Stimulated activated CD4-positive, alpha-beta T cell treated with anti-CD3 and anti-CD28 coated beads, Interleukin-12 subunit alpha, Interleukin-12 subunit beta, amount 100 ng/mL, for 4 hours (primary cell): ENCODE measurements around the gene NFYA.
A peak's percentile ranks its signal among the peaks of the same experiment; 100 is the strongest.

Source experiments
- DNase-seq: peaks from one replicate; pipeline ENCODE4 v3.0.0-alpha.2; 2020

NFYA gene

GRCh38 chr6:41047306-41047705 is 25.5 kb upstream of the NFYA start:
- no peak for DNase-seq

- DNase-seq: no peak
Observed at GRCh38 chr6:41047745-41048732, 24.7 kb upstream of the NFYA start.

- DNase-seq: no peak
Observed at GRCh38 chr6:41049521-41049920, 23.3 kb upstream of the NFYA start.

GRCh38 chr6:41049955-41050354 is 22.8 kb upstream of the NFYA start:
- DNase-seq: no peak

- DNase-seq: no peak
Observed at GRCh38 chr6:41050536-41050935, 22.2 kb upstream of the NFYA start.

DNA sequence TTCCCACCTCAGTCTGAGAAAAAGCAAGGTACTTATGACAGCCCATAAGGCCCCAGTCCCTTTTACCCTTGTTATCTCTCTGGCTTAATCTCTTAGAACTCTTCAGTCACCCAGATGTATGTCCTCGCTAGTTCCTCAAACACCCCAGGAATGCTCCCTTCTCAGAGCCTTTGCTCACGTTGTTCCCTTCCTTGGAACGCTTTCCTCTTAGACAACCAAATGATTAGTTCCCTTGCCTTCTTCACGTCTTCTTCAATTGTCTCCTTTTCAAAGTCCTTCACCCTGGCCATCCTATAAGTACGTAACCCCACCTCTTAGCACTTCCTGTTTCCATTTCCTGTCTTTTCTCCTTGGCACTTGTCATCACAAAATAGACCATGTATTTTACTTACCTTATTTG is 20.9 kb upstream of the NFYA start:
- no peak for DNase-seq

DNA sequence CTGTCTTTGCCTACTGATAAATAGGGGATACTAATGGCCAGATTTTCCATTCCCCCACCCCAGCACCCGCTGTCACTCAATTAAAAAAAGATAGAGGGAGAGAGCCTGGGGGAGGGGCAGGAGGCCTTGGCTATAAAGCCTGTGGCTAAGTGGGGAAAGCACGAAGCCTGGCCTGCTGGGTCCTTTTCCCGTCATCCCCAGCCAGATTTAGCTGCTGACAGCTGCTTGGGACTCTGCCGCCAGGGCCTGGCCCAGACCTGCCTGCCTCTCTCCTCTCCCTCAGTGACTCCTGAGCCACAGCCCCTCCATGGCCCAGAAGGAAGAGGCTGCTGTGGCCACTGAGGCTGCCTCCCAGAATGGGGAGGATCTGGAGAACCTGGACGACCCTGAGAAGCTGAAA is 19.7 kb upstream of the NFYA start, which contains the start of gene APOBEC2:
Gene APOBEC2 (plus strand): TSS at position 162 of the 400 bp plus-strand sequence. CDS start 146 bp downstream, at position 308.
- DNase-seq: no peak

- no peak for DNase-seq
Observed at GRCh38 chr6:41054511-41054910, 18.3 kb upstream of the NFYA start.

- no peak for DNase-seq
Observed at GRCh38 chr6:41055149-41055548, 17.6 kb upstream of the NFYA start.

DNA sequence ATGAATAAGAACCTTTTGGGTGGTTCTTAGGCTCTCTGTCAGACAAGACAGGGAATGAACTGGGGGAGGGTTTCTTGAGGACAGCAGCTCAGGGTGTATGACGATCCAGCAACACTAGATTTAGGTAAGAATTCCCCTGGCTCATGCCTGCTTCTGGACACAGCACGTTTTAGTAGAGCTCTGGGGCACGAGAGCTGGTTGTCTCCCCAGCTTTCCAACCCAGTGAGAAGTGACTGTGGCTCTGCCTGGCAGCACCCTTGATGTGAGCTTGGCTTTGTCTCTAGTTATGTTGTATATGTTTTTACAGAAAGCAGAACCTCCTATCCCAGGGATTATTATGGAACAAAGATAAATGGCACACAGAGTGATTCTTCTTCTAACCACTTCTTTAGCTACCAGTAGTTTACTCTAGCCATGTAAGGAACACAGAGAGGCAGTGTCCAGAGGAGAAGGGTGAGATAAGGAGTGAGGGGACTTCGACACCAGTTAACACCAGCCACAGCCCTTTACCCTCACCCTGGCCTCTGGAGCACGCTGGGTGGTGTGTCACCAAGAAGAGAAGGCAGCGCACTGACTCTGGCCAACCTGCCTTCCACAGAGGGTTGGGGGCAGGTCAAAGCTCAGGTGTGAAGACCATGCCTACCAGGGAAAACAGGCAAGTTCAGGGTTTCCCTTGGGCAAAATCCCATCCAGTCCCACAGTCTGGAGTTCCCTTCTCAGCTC is 15.8 kb upstream of the NFYA start:
- no peak for DNase-seq

DNA sequence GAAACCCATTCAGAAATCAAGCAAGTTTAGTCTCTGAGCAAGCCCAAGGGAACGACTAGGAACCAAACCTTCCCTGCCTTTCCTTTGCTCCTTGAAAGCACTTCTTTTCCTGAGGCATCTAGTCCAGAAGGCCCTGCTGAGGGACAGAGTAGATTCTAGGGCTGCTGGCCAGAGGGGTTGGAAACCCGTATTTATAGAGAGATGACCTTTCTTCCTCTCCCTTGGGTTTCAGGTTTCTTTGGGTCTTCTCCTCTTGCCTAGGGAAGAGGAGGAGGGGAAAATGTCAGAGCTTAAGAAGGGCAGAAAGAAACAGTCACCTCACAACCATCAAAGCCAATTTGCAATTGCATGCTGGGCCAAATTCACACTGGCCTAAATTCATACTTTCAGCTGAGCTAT is 14.0 kb upstream of the NFYA start:
- DNase-seq: no peak

DNA sequence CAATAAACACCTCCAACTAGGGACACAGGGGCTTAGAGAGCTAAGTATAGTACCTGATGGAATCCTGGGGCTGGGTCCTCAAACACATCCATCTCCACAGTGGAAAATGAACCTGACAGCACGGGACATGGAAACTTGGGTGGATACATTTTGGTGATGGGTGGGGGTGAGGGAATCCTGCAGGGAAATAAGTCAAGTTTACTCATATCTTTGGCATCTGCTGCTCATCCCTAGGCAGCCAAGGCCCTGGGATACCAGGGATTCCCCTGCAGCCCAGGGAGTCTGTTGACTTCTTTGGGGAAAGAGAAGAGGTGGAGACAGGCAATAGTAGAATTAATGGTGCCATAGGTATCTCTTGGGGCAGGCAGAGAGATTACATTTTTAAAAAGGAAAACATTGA is 13.2 kb upstream of the NFYA start:
- no peak for DNase-seq

GRCh38 chr6:41061196-41061726 is 11.5 kb upstream of the NFYA start:
- no peak for DNase-seq

GRCh38 chr6:41062056-41062455 is 10.7 kb upstream of the NFYA start:
- no peak for DNase-seq

DNA sequence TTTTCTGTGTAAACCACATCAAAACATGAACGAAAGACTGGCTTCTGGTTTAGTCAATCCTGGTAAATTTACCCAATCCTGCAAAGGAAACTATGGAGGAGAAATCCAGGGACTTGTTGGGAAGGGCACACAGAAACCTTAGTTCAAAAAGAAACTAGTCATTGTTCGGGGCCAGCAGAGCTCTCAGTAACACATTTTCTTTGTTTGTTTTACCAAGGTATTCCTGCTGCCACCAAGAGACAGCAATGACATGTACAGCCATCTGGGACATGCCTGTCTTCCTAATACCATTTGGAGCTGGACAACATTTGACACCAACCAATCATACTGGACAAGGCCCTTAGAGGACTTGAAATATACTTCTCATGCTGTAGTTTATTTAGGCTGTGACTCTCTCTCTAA is 8.9 kb upstream of the NFYA start:
- DNase-seq: no peak

- no peak for DNase-seq
Observed at GRCh38 chr6:41064841-41065240, 7.9 kb upstream of the NFYA start.

- DNase-seq: no peak
Observed at GRCh38 chr6:41065550-41066026, 7.2 kb upstream of the NFYA start.

- peak; percentile 60 for DNase-seq
Observed at GRCh38 chr6:41066867-41067304, 5.9 kb upstream of the NFYA start.

DNA sequence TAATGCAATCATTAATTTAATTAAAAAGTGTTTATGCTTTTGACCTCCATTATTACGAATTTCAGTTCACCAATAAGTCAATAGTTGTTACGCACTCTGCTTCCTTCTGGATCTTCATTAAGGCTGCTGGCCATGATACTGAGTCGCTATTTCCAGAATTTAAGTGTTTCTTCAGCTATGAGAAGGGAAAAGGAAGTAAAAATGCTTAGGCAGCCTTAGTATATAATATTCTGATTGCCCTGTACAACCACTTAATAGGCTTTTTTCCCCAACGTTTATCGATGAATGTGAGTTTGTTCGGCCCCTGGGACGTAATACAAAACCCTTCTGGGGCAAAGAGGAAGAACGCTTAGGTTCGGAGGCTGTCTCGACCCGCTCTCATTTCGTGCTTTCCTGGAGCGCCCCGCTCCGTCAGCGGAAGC is 1.3 kb upstream of the NFYA start:
- DNase-seq: no peak

DNA sequence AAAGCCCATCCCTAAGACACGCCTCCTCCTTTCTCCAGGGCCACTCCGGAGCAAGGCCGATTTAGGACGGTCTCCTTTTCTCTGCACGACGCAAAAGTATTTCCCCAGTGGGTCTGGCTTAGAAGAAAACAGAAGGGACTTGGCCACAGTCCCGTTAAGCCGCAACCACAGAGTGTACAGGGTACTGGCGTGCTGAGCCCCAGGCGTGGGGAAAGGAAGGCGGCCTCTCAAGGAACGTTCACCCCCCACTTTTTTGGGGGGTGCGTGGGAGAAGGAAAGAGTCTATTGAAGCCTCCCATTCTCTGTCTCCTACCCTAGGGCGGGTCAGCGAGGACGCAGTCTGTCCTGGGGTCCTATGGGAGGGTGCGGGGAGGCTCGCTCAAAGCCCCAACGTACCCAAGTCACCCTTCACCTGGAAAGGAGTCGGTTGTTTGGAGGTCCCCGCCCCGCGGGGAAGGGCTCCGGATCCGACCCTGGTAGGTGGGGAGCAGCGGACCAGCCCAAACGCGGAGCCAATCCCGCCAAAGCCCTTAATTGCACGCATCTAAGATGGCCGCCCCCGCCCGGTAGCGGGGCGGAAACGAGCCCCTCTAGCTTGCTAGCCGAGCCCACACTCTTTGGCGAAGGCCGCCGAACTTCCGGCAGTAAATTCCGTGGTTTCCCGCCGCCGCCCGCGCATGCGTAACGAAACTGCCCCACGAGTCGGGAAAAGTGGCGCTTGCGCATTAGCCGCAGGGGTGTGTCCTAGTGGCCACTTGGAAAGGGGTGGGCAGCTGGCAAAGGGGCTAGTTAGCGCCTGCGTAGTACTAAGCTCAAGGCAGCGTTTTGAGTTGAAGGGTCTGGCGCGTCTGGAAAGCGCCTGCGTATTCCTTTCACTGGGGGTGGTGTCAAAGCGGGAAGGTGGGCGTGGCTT is 595 bp upstream of the NFYA start, which contains the start of gene OARD1:
Gene OARD1 (minus strand): TSS at position 434 of the 913 bp plus-strand sequence. CDS start 722 bp downstream, outside the sequence.
- DNase-seq: peak; percentile 99

DNA sequence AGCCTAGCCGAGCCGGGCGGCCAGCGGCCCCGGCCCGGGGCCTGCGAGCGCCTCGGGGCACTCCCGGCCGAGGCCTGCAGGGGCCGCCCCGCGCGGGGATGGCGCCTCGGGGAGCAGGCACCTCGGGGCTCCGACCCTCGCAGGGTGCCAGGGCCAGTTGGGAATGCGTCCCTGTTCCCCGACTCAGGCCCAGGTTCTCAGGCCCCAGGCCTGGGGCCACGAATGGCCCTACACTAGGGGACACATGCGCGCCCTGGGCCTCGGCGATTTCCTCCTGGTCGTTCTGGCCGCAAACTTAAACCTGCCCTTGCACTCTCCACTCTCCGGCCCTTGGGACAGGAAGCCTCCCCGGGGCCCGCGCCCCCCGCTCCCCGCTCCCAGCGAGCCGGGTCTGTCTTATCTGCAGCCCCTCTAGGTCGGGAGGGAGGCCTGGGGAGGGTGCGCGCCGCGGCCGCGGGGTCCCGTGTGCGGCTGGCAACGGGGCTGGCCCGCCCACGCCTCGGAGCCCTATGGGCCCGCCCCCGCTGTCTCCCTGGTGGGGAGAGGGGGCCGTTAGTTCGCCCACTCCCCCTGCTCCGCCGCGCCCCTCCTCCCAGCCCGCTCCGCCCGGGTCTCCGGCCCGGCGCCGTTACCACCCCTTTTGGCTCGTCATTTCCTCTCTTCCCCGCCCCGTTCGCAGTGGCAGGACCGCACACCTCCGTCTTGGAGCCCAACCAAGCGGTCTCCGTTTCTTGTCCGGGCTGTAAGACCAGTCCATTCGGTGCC is 611 bp downstream of the NFYA start:
- peak; percentile 74 for DNase-seq
